HepG2 (cell line): ENCODE measurements around the gene SLC30A4. TPM values are rescaled to one million over a fixed set of nuclear protein-coding genes. Genes with fewer than 3 reads are reported as not detected.

Source experiments
- CENPX ChIP-seq: sonication (generic); formaldehyde crosslinking; IDR thresholded peaks from 2 replicates; pipeline ENCODE4 v1.9.0; 2021; ENCODE audit warnings: mild to moderate bottlenecking, missing genetic modification reagents, moderate library complexity
- DPF2 ChIP-seq: sonication (generic); formaldehyde crosslinking; IDR thresholded peaks from 2 replicates; pipeline ENCODE4 v1.4.0; 2020; ENCODE audit warnings: mild to moderate bottlenecking, low read depth, missing genetic modification reagents, borderline replicate concordance
- ERF ChIP-seq: IDR thresholded peaks from 2 replicates; pipeline ENCODE4 v1.6.1; 2018; ENCODE audit warnings: missing biosample characterization, missing genetic modification reagents
- HMG20A ChIP-seq: IDR thresholded peaks from 2 replicates; pipeline ENCODE4 v1.6.1; 2016; ENCODE audit warnings: borderline replicate concordance
- KIAA2018 ChIP-seq: sonication (generic); formaldehyde crosslinking; IDR thresholded peaks from 2 replicates; pipeline ENCODE4 v1.5.0; 2020; ENCODE audit warnings: mild to moderate bottlenecking, missing genetic modification reagents, borderline replicate concordance
- MAX ChIP-seq: IDR thresholded peaks from 2 replicates; pipeline ENCODE4 v1.6.1; 2012; ENCODE audit warnings: inconsistent platforms
- SMC3 ChIP-seq: IDR thresholded peaks from 2 replicates; pipeline ENCODE4 v1.6.1; 2011; ENCODE audit warnings: low read length, improper control_type of control experiment
- WIZ ChIP-seq: sonication (generic); formaldehyde crosslinking; IDR thresholded peaks from 2 replicates; pipeline ENCODE4 v1.5.1; 2020; ENCODE audit warnings: mild to moderate bottlenecking, missing genetic modification reagents
- ZNF280D ChIP-seq: sonication (generic); formaldehyde crosslinking; IDR thresholded peaks from 2 replicates; pipeline ENCODE4 v1.5.1; 2020; ENCODE audit warnings: mild to moderate bottlenecking, missing genetic modification reagents
- ZNF296 ChIP-seq: sonication (generic); formaldehyde crosslinking; conservative IDR thresholded peaks from 2 replicates; pipeline ENCODE4 v1.5.0; 2020; ENCODE audit warnings: mild to moderate bottlenecking, missing genetic modification reagents
- ZNF687 ChIP-seq: sonication (generic); formaldehyde crosslinking; IDR thresholded peaks from 2 replicates; pipeline ENCODE4 v1.5.1; 2020; ENCODE audit warnings: mild to moderate bottlenecking, missing genetic modification reagents, moderate library complexity
- ZNF816 ChIP-seq: sonication (generic); formaldehyde crosslinking; IDR thresholded peaks from 2 replicates; pipeline ENCODE4 v1.8.0; 2022; ENCODE audit warnings: missing genetic modification reagents, mild to moderate bottlenecking, borderline replicate concordance
- ZSCAN21 ChIP-seq: sonication (generic); formaldehyde crosslinking; IDR thresholded peaks from 2 replicates; pipeline ENCODE4 v1.8.0; 2022; ENCODE audit warnings: mild to moderate bottlenecking, missing genetic modification reagents, moderate library complexity, borderline replicate concordance
- polyA plus RNA-seq, 8 experiments: library from polyadenylated mRNA; depleted of rRNA in 3 of 8; stranded (reverse) in 7 of 8; unstranded in 1 of 8; fragments of >200 nt; fragmentation: Illumina TruSeq in 4 of 8; extraction: Trizol in 4 of 8; gene quantifications; 2 replicates each; pipeline versions ENCODE4 v1.2.1 to v1.2.3, GENCODE V29; 2011 to 2016; ENCODE audit warnings: low read depth in 4 of 8, missing spikeins in 1 of 8, mixed read lengths in 1 of 8; ENCODE audit not compliant: insufficient read depth in 1 of 8
- total RNA-seq, 5 experiments: library from RNA; depleted of rRNA; stranded (reverse); fragments of >200 nt; fragmentation: Illumina TruSeq; extraction: Trizol; gene quantifications; 2 replicates each; pipeline ENCODE4 v1.2.3, GENCODE V29; 2016; ENCODE audit warnings: low read depth in 1 of 5

Gene SLC30A4
- total and polyA plus RNA-seq, 2 of the 13 experiments (the other 11 are each of a cell fraction or from before 2014, with no cell fraction given) = 0.01 to 0.04 TPM

- TF ChIP-seq ZNF296 (CRISPR knock-in tag) = no peak
- TF ChIP-seq ERF (CRISPR knock-in tag) = 0 out of 2 replicates have a peak, but pooled peaks have one; percentile 18
- no peak for TF ChIP-seq ZNF816
- no peak for TF ChIP-seq ZSCAN21
- no peak for TF ChIP-seq HMG20A (CRISPR knock-in tag)
- no peak for TF ChIP-seq DPF2 (CRISPR knock-in tag)
- peak; percentile 68; the same call in 1 of the 2 replicates for TF ChIP-seq WIZ
- TF ChIP-seq CENPX (CRISPR knock-in tag) = no peak
- TF ChIP-seq MAX = peak; percentile 75
- 0 out of 2 replicates have a peak, but pooled peaks have one; percentile 29 for TF ChIP-seq ZNF280D
- TF ChIP-seq SMC3 = no peak
- TF ChIP-seq ZNF687 (CRISPR knock-in tag) = no peak
- no peak for TF ChIP-seq KIAA2018 (CRISPR knock-in tag)
Observed at GRCh38 chr15:45548753-45549520, 26.4 kb upstream of the SLC30A4 start (continued).
